H9 (cell line): ENCODE data around the gene ARMC9. TPM values are rescaled to one million over a fixed set of nuclear protein-coding genes. Genes with fewer than 3 reads are reported as not detected.

ENCODE experiments used
- DNase-seq: peaks from one replicate; pipeline ENCODE4 v3.0.0-alpha.2; 2017
- H2AFZ ChIP-seq: one replicate; pipeline ENCODE4 v1.6.1; 2013; ENCODE audit warnings: mild to moderate bottlenecking, low read length, control low read depth, moderate library complexity
- H2AK5ac ChIP-seq: 2 replicates; pipeline ENCODE4 v1.6.1; 2013; ENCODE audit warnings: low read length, control low read depth, mixed read lengths; ENCODE audit not compliant: insufficient read length
- H2BK120ac ChIP-seq: one replicate; pipeline ENCODE4 v1.6.1; 2013; ENCODE audit warnings: low read depth, mild to moderate bottlenecking, low read length, control low read depth, inconsistent platforms; ENCODE audit not compliant: poor library complexity, severe bottlenecking
- H2BK12ac ChIP-seq: 2 replicates; pipeline ENCODE4 v1.6.1; 2013; ENCODE audit warnings: low read length, control low read depth, mixed read lengths, low read depth; ENCODE audit not compliant: insufficient read length
- H2BK15ac ChIP-seq: 2 replicates; pipeline ENCODE4 v1.6.1; 2013; ENCODE audit warnings: low read depth, low read length, control low read depth
- H2BK20ac ChIP-seq: one replicate; pipeline ENCODE4 v1.6.1; 2013; ENCODE audit warnings: low read depth, mild to moderate bottlenecking, low read length, control low read depth, inconsistent platforms; ENCODE audit not compliant: poor library complexity, severe bottlenecking
- H2BK5ac ChIP-seq: 2 replicates; pipeline ENCODE4 v1.6.1; 2013; ENCODE audit warnings: low read length, control low read depth, mixed read lengths; ENCODE audit not compliant: insufficient read length
- H3K14ac ChIP-seq: 2 replicates; pipeline ENCODE4 v1.6.1; 2013; ENCODE audit warnings: low read length, control low read depth; ENCODE audit not compliant: insufficient read depth
- H3K18ac ChIP-seq: 2 replicates; pipeline ENCODE4 v1.6.1; 2013; ENCODE audit warnings: low read depth, mild to moderate bottlenecking, mixed read lengths, low read length, control low read depth; ENCODE audit not compliant: insufficient read length
- H3K23ac ChIP-seq: 2 replicates; pipeline ENCODE4 v1.6.1; 2013; ENCODE audit warnings: low read length, control low read depth, mixed read lengths, low read depth; ENCODE audit not compliant: insufficient read length
- H3K23me2 ChIP-seq: 2 replicates; pipeline ENCODE4 v1.6.1; 2013; ENCODE audit warnings: low read depth, mild to moderate bottlenecking, mixed read lengths, low read length, control low read depth; ENCODE audit not compliant: insufficient read length, poor library complexity, severe bottlenecking
- H3K27ac ChIP-seq: 2 replicates; pipeline ENCODE4 v1.5.1; 2013; ENCODE audit warnings: low read length, control low read depth, mixed read lengths, low read depth; ENCODE audit not compliant: insufficient read length
- H3K27me3 ChIP-seq: 2 replicates; pipeline ENCODE4 v1.6.1; 2013; ENCODE audit warnings: low read length, control low read depth, inconsistent platforms; ENCODE audit not compliant: insufficient read depth
- H3K4ac ChIP-seq: 2 replicates; pipeline ENCODE4 v1.6.1; 2013; ENCODE audit warnings: low read depth, mild to moderate bottlenecking, control low read depth, inconsistent platforms, low read length, moderate library complexity
- H3K4me1 ChIP-seq: 2 replicates; pipeline ENCODE4 v1.6.1; 2013; ENCODE audit warnings: low read length, control low read depth, inconsistent platforms; ENCODE audit not compliant: insufficient read depth
- H3K4me2 ChIP-seq: 2 replicates; pipeline ENCODE4 v1.6.1; 2013; ENCODE audit warnings: low read length, control low read depth, mixed read lengths; ENCODE audit not compliant: insufficient read length, insufficient read depth
- H3K56ac ChIP-seq: 2 replicates; pipeline ENCODE4 v1.6.1; 2013; ENCODE audit warnings: low read depth, mild to moderate bottlenecking, mixed read lengths, low read length, control low read depth; ENCODE audit not compliant: insufficient read length
- H3K79me1 ChIP-seq: 2 replicates; pipeline ENCODE4 v1.6.1; 2013; ENCODE audit warnings: low read depth, mild to moderate bottlenecking, moderate library complexity, low read length, control low read depth, inconsistent platforms; ENCODE audit not compliant: insufficient read depth, poor library complexity, severe bottlenecking
- H3K79me2 ChIP-seq: 2 replicates; pipeline ENCODE4 v1.6.1; 2013; ENCODE audit warnings: low read length, control low read depth, inconsistent platforms; ENCODE audit not compliant: insufficient read depth
- H3K9ac ChIP-seq: 2 replicates; pipeline ENCODE4 v1.6.1; 2013; ENCODE audit warnings: low read length, control low read depth, mixed read lengths; ENCODE audit not compliant: insufficient read length; ENCODE audit errors: extremely low read depth
- H3K9me3 ChIP-seq: one replicate; pipeline ENCODE4 v1.6.1; 2013; ENCODE audit warnings: low read depth, low read length, inconsistent platforms; ENCODE audit not compliant: control insufficient read depth
- H3T11ph ChIP-seq: one replicate; pipeline ENCODE4 v1.6.1; 2013; ENCODE audit warnings: mild to moderate bottlenecking, low read length, control low read depth, inconsistent platforms
- H4K20me1 ChIP-seq: one replicate; pipeline ENCODE4 v1.6.1; 2013; ENCODE audit not compliant: control insufficient read depth, insufficient read length, insufficient read depth
- H4K5ac ChIP-seq: 2 replicates; pipeline ENCODE4 v1.6.1; 2013; ENCODE audit warnings: low read depth, mild to moderate bottlenecking, mixed read lengths, low read length, control low read depth; ENCODE audit not compliant: insufficient read length
- H4K8ac ChIP-seq: replicated peaks from 2 replicates; pipeline ENCODE4 v1.6.1; 2013; ENCODE audit warnings: low read length, control low read depth, mixed read lengths, low read depth; ENCODE audit not compliant: insufficient read length
- H4K91ac ChIP-seq: 2 replicates; pipeline ENCODE4 v1.6.1; 2013; ENCODE audit warnings: low read depth, mild to moderate bottlenecking, moderate library complexity, mixed read lengths, low read length, control low read depth; ENCODE audit not compliant: insufficient read length
- H3K27ac Mint-ChIP-seq, 3 experiments: 2 replicates in 2 of 3; 3 replicates in 1 of 3; pipeline ENCODE4 v1.8.0; 2020 to 2021; ENCODE audit warnings: mixed read lengths in 3 of 3, mild to moderate bottlenecking in 1 of 3, moderate library complexity in 1 of 3
- H3K27me3 Mint-ChIP-seq: 2 replicates; pipeline ENCODE4 v1.8.0; 2021; ENCODE audit warnings: low read depth, mild to moderate bottlenecking, moderate library complexity, mixed read lengths
- H3K36me3 Mint-ChIP-seq, 3 experiments: 2 replicates in 2 of 3; 3 replicates in 1 of 3; pipeline ENCODE4 v1.8.0; 2020 to 2021; ENCODE audit warnings: low read depth in 3 of 3, mixed read lengths in 3 of 3; ENCODE audit not compliant: insufficient read depth in 1 of 3
- H3K4me1 Mint-ChIP-seq, 2 experiments: 2 replicates each; pipeline ENCODE4 v1.8.0; 2020; ENCODE audit warnings: mixed read lengths in 2 of 2
- H3K4me3 Mint-ChIP-seq, 2 experiments: 2 replicates in 1 of 2; 3 replicates in 1 of 2; pipeline ENCODE4 v1.8.0; 2020 to 2021; ENCODE audit warnings: mild to moderate bottlenecking in 2 of 2, mixed read lengths in 2 of 2, moderate library complexity in 1 of 2
- H3K9me3 Mint-ChIP-seq, 2 experiments: 2 replicates in 1 of 2; 3 replicates in 1 of 2; pipeline ENCODE4 v1.8.0; 2020; ENCODE audit warnings: mild to moderate bottlenecking in 2 of 2, mixed read lengths in 2 of 2, moderate library complexity in 1 of 2
- WGBS: extraction: QIAGEN DNeasy Blood & Tissue Kit; methylation state at CpG from one replicate; pipeline ENCODE4 v1.1.7; 2013; ENCODE audit warnings: missing lambda C conversion rate, low lambda C conversion rate, mixed read lengths; ENCODE audit not compliant: insufficient read length; ENCODE audit errors: extremely low coverage; 5-methylcytosine and 5-hydroxymethylcytosine counted together
- total RNA-seq: library from RNA; stranded (reverse); gene quantifications from 2 replicates; pipeline ENCODE4 v1.2.1, GENCODE V29; 2021
- TF ChIP-seq, protein P1 (sequence below): fragments of 200-600 bp; sonication (generic); conservative IDR thresholded peaks from 3 replicates; pipeline ENCODE4 v1.8.0; 2021; ENCODE audit warnings: antibody characterized with exemption, mild to moderate bottlenecking

The ARMC9 gene
- total RNA-seq, 1 experiment from 2014 or later: 37.6 TPM

GRCh38 chr2:231228974-231229529 is 30.6 kb downstream of the ARMC9 start:
- H3K27me3 Mint-ChIP-seq: no peaks in the 10 kb centered on the region
- no peak overlapping the region for H2BK12ac ChIP-seq
- H3K9me3 ChIP-seq: no peaks in the 10 kb centered on the region
- DNase-seq: no peak
- H3K79me1 ChIP-seq: no peaks in the 10 kb centered on the region
- no peak overlapping the region for H3K56ac ChIP-seq
- H2AK5ac ChIP-seq: no peak overlapping the region
- no peaks in the 10 kb centered on the region for H3K27me3 ChIP-seq
- H3K4me3 Mint-ChIP-seq: no peak overlapping the region
- no peak overlapping the region for H2BK5ac ChIP-seq
- no peak overlapping the region for H2BK15ac ChIP-seq
- no peak overlapping the region for H2AFZ ChIP-seq
- no peak overlapping the region for H3K4me2 ChIP-seq
- H4K8ac ChIP-seq: no peak overlapping the region
- no peak overlapping the region for H3K4ac ChIP-seq
- H3K27ac ChIP-seq: no peak overlapping the region
- no peaks in the 10 kb centered on the region for H3K79me2 ChIP-seq
- peaks cover 10 to 13% of the 10 kb centered on the region in 2 experiments for H3K4me1 Mint-ChIP-seq
- H3T11ph ChIP-seq: no peak overlapping the region
- peaks cover 3% of the 10 kb centered on the region; the same call in 1 of the 2 replicates for H3K4me1 ChIP-seq
- no peaks in the 10 kb centered on the region for H3K23me2 ChIP-seq
- no peak overlapping the region for H4K5ac ChIP-seq
- H2BK20ac ChIP-seq: no peak overlapping the region
- no CpG with 5 or more reads among the region's 5 CpGs for WGBS
- H3K18ac ChIP-seq: no peak overlapping the region
- no peak overlapping the region for H2BK120ac ChIP-seq
- H4K91ac ChIP-seq: no peak overlapping the region
- no peak overlapping the region for H3K23ac ChIP-seq
- H3K27ac Mint-ChIP-seq: peak overlapping the region in 2 of 3 experiments; percentile 2 to 11; a peak in 3 of 7 replicates
- no peaks in the 10 kb centered on the region for H4K20me1 ChIP-seq
- no peak overlapping the region for H3K9ac ChIP-seq
- H3K14ac ChIP-seq: no peak overlapping the region
- TF ChIP-seq, protein P1, sequence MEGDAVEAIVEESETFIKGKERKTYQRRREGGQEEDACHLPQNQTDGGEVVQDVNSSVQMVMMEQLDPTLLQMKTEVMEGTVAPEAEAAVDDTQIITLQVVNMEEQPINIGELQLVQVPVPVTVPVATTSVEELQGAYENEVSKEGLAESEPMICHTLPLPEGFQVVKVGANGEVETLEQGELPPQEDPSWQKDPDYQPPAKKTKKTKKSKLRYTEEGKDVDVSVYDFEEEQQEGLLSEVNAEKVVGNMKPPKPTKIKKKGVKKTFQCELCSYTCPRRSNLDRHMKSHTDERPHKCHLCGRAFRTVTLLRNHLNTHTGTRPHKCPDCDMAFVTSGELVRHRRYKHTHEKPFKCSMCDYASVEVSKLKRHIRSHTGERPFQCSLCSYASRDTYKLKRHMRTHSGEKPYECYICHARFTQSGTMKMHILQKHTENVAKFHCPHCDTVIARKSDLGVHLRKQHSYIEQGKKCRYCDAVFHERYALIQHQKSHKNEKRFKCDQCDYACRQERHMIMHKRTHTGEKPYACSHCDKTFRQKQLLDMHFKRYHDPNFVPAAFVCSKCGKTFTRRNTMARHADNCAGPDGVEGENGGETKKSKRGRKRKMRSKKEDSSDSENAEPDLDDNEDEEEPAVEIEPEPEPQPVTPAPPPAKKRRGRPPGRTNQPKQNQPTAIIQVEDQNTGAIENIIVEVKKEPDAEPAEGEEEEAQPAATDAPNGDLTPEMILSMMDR: no peak
- peaks cover 0 to 17% (median 1%) of the 10 kb centered on the region in 3 experiments; a peak in 3 of 7 replicates for H3K36me3 Mint-ChIP-seq
- H3K9me3 Mint-ChIP-seq: no peaks in the 10 kb centered on the region
